GM23338 (cell line): ENCODE measurements around the gene SLC6A12.

Source experiments
- CREB1 ChIP-seq: fragments of 250-450 bp; sonication (Bioruptor Pico); IDR thresholded peaks from 2 replicates; pipeline ENCODE4 v1.5.0; 2020; ENCODE audit warnings: low read depth, mild to moderate bottlenecking, moderate library complexity
- CTCF ChIP-seq, 2 experiments: fragments of 200-600 bp in 1 of 2; sonication (generic) in 1 of 2; conservative IDR thresholded peaks; 2 replicates each; pipeline versions ENCODE4 v1.5.1 to v1.6.1; 2016 to 2017; ENCODE audit warnings: antibody characterized with exemption in 2 of 2, low read depth in 2 of 2, mild to moderate bottlenecking in 2 of 2, moderate library complexity in 1 of 2
- ETS1 ChIP-seq: IDR thresholded peaks from 2 replicates; pipeline ENCODE4 v1.6.1; 2016; ENCODE audit warnings: antibody characterized with exemption
- EZH2 ChIP-seq: fragments of 200-600 bp; sonication (generic); IDR thresholded peaks from one replicate; pipeline ENCODE4 v1.8.0; 2017; ENCODE audit warnings: antibody characterized with exemption, mild to moderate bottlenecking, low read depth; ENCODE audit not compliant: unreplicated experiment
- EZH2phosphoT487 ChIP-seq: fragments of 200-600 bp; sonication (generic); IDR thresholded peaks from one replicate; pipeline ENCODE4 v1.8.1; 2018; ENCODE audit warnings: antibody characterized with exemption; ENCODE audit not compliant: unreplicated experiment
- JUNB ChIP-seq: IDR thresholded peaks from one replicate; pipeline ENCODE4 v1.6.1; 2016; ENCODE audit warnings: antibody characterized with exemption; ENCODE audit not compliant: unreplicated experiment
- POLR2AphosphoS5 ChIP-seq: IDR thresholded peaks from 2 replicates; pipeline ENCODE4 v1.6.1; 2016; ENCODE audit warnings: antibody characterized with exemption, low read depth
- STAT1 ChIP-seq: IDR thresholded peaks from one replicate; pipeline ENCODE4 v1.6.1; 2016; ENCODE audit warnings: antibody characterized with exemption; ENCODE audit not compliant: unreplicated experiment

GRCh38 chr12:191541-191940, 22.4 kb downstream of the SLC6A12 start:
- TF ChIP-seq STAT1 (no peak), CTCF (conservative IDR thresholded peaks at IDR 0.05; ENCODE audit: low read depth in 2 of 2) (no peak), EZH2 (no peak), EZH2phosphoT487 (no peak), POLR2AphosphoS5 (no peak), ETS1 (no peak), CREB1 (CRISPR knock-in tag) (no peak), JUNB (no peak)
